Measurements from ENCODE around the gene OSBPL2.
A peak's percentile ranks its signal among the peaks of the same experiment; 100 is the strongest.

Gene OSBPL2

DNA sequence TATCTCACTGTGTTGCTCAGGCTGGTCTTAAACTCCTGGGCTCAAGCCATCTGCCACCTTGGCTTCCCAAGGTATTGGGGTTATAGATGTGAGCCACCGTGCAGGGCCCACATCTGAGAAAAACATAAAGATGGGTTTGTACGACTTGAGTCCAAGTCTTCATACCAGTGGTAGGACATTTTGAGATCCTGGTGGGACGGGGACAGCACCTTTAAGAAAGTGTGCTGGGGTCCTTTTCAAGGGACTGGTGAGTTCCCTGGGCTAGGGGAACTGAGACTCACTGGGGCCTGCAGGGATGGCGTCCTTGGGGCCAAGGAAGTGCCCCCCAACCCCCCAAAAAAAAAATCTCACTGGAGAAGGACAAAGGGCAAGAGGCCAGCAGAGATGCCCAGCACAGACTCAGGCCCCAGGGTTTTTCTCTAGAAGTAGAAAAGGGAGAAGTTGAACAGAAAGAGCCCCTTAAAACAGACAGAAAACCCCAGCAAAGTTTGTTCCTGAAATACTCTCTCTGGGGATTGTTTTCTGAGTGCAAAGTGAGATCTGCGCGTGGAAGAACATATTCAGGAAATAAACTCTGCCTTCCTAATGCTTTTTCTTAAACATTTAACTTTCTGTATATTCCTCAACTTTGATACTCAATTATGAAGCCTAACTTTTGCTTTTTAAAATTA is 10.7 kb downstream of the OSBPL2 start:
- H3K4me3 ChIP-seq (ENCODE audit: control insufficient read depth, low read depth, low read length), result no peak overlapping the region
- DNase-seq (ENCODE audit: low read depth), result no peak
- TF ChIP-seq, protein P1, sequence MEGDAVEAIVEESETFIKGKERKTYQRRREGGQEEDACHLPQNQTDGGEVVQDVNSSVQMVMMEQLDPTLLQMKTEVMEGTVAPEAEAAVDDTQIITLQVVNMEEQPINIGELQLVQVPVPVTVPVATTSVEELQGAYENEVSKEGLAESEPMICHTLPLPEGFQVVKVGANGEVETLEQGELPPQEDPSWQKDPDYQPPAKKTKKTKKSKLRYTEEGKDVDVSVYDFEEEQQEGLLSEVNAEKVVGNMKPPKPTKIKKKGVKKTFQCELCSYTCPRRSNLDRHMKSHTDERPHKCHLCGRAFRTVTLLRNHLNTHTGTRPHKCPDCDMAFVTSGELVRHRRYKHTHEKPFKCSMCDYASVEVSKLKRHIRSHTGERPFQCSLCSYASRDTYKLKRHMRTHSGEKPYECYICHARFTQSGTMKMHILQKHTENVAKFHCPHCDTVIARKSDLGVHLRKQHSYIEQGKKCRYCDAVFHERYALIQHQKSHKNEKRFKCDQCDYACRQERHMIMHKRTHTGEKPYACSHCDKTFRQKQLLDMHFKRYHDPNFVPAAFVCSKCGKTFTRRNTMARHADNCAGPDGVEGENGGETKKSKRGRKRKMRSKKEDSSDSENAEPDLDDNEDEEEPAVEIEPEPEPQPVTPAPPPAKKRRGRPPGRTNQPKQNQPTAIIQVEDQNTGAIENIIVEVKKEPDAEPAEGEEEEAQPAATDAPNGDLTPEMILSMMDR (IDR thresholded peaks at IDR 0.05; ENCODE audit: control insufficient read depth, insufficient read depth, low read depth, low read length, missing control alignments), result no peak

DNA sequence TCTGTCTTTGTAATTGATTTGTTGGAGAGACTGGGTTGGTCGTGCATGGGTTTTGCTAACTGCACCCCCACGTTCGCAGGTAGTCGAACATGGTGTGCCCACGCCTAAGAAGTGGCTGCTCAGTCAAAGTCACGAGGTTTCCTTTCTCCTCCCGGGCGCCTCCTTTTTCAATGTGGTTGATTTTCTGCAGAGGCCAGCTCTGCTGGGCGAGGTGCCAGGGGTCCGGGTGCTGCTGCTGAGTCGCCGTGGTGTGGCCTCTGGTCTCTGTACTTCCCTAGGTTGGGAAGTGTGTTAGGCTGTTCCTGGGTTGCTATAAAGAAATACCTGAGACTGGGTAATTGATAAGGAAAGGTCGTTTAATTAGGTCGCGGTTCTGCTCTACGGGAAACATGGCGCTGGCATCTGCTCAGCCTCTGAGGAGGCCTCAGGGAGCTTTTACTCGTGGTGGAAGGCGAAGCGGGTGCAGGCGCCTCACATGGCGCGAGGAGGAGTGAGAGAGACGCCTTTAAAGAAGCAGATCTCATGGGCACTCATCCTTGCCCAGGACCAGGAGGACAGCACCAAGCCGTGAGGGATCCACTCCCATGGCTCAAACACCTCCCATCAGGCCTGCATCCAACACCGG is 14.1 kb downstream of the OSBPL2 start:
- H3K4me3 ChIP-seq (ENCODE audit: control insufficient read depth, low read depth, low read length), result no peak overlapping the region
- TF ChIP-seq, protein P1 (IDR thresholded peaks at IDR 0.05; ENCODE audit: control insufficient read depth, insufficient read depth, low read depth, low read length, missing control alignments), result no peak
- DNase-seq (ENCODE audit: low read depth), result no peak

DNA sequence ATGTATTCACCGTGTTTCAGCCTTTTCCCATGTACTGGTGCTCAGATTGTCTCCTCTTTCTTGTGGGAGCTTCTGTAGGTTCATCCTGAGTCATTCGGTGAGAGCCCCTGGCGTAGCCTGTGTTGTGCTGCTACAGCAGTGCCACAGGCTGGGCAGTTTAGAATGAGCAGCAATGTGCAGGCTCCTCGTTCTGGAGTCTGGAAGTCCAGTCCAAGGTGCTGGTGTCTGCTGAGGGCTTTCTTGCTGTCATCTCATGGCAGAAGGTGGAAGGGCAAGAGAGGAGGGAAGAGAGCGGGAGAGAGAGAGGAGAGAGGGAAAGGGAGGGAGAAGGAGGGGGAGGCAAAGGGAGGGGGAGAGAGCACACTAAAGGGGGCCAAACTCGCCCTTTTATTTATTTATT is 15.1 kb downstream of the OSBPL2 start:
- TF ChIP-seq, protein P1 (IDR thresholded peaks at IDR 0.05; ENCODE audit: control insufficient read depth, insufficient read depth, low read depth, low read length, missing control alignments), result no peak
- DNase-seq (ENCODE audit: low read depth), result no peak
- no peak overlapping the region for H3K4me3 ChIP-seq (ENCODE audit: control insufficient read depth, low read depth, low read length)

DNA sequence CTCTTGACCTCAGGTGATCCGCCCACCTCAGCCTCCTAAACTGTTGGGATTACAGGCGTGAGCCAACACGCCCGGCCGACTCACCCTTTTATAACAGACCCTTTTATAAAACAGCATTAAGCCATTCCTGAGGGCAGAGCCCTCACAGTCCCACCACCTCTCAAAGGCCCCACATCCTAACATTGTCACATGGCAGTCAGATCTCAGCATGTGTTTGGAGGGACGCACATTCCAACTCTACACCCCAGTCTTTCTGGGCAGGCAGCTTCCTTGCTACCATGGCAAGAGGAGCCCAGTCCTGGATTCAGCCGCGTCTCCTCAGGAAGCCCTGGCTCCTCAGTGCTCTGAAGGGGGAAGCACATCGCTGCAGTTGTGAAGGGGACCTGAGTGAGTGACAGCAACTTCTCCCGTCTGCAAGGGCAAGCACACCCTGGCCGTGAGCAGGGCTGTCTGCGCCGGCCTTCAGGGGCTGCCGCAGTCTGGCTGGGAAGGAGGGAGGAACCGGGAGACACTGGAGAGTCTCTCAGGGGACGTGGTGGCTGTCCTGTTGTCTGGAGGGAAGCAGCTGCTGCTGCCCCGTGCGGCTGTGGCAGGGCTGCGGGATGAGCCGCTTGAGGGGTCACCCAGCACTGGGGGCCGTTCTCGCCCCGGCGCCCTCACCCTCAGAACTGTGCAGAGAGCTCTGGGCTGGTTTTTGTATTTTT is 15.9 kb downstream of the OSBPL2 start:
- H3K4me3 ChIP-seq (ENCODE audit: control insufficient read depth, low read depth, low read length), result no peak overlapping the region
- TF ChIP-seq, protein P1 (IDR thresholded peaks at IDR 0.05; ENCODE audit: control insufficient read depth, insufficient read depth, low read depth, low read length, missing control alignments), result no peak

DNA sequence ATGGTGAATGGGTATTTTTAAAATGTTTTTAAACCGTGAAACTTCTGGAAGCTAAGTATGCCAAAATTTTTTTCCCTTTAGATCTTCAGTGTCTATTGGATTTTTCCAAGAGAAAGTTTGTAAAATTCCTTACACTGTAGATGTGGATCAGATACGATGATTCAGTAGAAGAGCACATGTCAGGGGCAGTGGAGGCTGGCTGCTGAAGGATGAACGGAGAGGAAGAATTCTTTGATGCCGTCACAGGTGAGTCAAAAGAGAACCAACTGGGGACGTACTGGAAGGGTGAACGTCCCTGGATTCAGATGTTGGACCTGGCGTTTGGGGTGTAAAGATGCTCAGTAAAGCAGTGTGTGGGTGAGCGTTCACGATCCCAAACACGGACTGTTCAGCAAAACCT is 17.7 kb downstream of the OSBPL2 start:
- DNase-seq (ENCODE audit: low read depth), result no peak
- H3K4me3 ChIP-seq (ENCODE audit: control insufficient read depth, low read depth, low read length), result no peak overlapping the region
- TF ChIP-seq, protein P1 (IDR thresholded peaks at IDR 0.05; ENCODE audit: control insufficient read depth, insufficient read depth, low read depth, low read length, missing control alignments), result no peak

More for the DNA sequence above, 15.9 kb downstream of the OSBPL2 start:
- DNase-seq (ENCODE audit: low read depth), result no peak

DNA sequence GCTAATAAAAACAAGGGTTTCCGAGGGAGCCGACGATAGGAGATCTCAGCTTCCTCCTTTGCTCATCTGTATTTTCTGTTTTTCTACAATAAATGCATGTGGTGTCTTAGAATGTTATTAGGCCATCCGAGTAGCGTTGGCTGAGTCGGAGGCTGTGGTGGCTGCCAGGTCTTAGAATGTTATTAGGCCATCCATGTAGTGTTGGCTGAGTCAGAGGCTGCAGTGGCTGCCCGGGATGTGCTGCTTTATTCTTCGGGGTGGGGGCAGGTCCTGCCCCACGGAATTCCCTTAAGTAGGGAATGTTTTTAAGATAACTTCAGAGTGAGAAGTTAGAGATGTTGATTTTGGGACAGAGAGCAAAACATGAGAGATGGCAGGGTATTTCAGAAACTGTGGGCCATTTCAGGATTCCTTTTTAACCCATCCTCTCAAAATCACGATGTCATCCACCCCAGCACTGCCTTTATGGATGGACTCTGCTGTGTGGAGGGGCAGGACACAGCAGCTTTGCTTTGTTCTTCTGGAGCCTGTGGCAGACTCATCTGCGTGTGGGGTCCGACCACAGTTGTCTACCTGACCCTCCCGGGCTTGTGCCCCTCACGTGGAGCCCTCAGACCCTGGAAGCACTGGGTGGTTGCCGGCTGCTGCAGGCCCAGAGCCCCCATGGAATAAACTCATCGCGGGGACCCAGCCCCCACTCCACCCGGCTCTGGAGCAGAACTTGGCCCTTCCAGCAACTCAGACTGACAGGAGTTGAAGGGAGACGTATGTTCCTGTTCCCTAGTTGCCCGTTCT is 20.4 kb downstream of the OSBPL2 start:
- peak; percentile 46 for DNase-seq (ENCODE audit: low read depth)
- no peak overlapping the region for H3K4me3 ChIP-seq (ENCODE audit: control insufficient read depth, low read depth, low read length)
- TF ChIP-seq, protein P1 (IDR thresholded peaks at IDR 0.05; ENCODE audit: control insufficient read depth, insufficient read depth, low read depth, low read length, missing control alignments), result no peak
